HG02884 (cell line): ENCODE results near the gene ITGA8.
"Not testable (repeated sequence)": the region's sequence is repeated elsewhere in the genome, so short reads cannot be mapped to it uniquely, and the experiment has no call there.

Source experiments
- ATAC-seq: cut with Tn5 transposase; IDR thresholded peaks from one replicate; pipeline ENCODE4 v1.9.1; 2021; ENCODE audit warnings: mild to moderate bottlenecking, moderate library complexity; ENCODE audit not compliant: unreplicated experiment

Gene ITGA8

GRCh38 chr10:15719899-15720634, at the start of gene ITGA8:
Gene ITGA8 (minus strand): TSS chr10:15719922. CDS start chr10:15719771, 151 bp downstream.
- ATAC-seq = no peak

- no peak for ATAC-seq
Measured at GRCh38 chr10:15764892-15765454, 45.3 kb upstream of the ITGA8 start.

- ATAC-seq = no peak
Measured at GRCh38 chr10:15763006-15763405, 43.3 kb upstream of the ITGA8 start.

GRCh38 chr10:15762239-15762638, 42.5 kb upstream of the ITGA8 start:
- not testable (repeated sequence) for ATAC-seq

- not testable (repeated sequence) for ATAC-seq
Measured at GRCh38 chr10:15761224-15761623, 41.5 kb upstream of the ITGA8 start.

- ATAC-seq = no peak
Measured at GRCh38 chr10:15760681-15761080, 41.0 kb upstream of the ITGA8 start.

- no peak for ATAC-seq
Measured at GRCh38 chr10:15759265-15759664, 39.5 kb upstream of the ITGA8 start.

- no peak for ATAC-seq
Measured at GRCh38 chr10:15758618-15759017, 38.9 kb upstream of the ITGA8 start.

- no peak for ATAC-seq
Measured at GRCh38 chr10:15754937-15755336, 35.2 kb upstream of the ITGA8 start.

- ATAC-seq = no peak
Measured at GRCh38 chr10:15751046-15751445, 31.3 kb upstream of the ITGA8 start.

GRCh38 chr10:15748126-15748525, 28.4 kb upstream of the ITGA8 start:
- no peak for ATAC-seq

- ATAC-seq = no peak
Measured at GRCh38 chr10:15747632-15748031, 27.9 kb upstream of the ITGA8 start.

- no peak for ATAC-seq
Measured at GRCh38 chr10:15745751-15746150, 26.0 kb upstream of the ITGA8 start.

GRCh38 chr10:15744217-15744865, 24.6 kb upstream of the ITGA8 start:
- ATAC-seq = peak; percentile 45

- no peak for ATAC-seq
Measured at GRCh38 chr10:15743443-15743842, 23.7 kb upstream of the ITGA8 start.

- no peak for ATAC-seq
Measured at GRCh38 chr10:15742836-15743235, 23.1 kb upstream of the ITGA8 start.

- no peak for ATAC-seq
Measured at GRCh38 chr10:15742102-15742501, 22.4 kb upstream of the ITGA8 start.

- no peak for ATAC-seq
Measured at GRCh38 chr10:15741581-15741980, 21.9 kb upstream of the ITGA8 start.

GRCh38 chr10:15740261-15740660, 20.5 kb upstream of the ITGA8 start:
- ATAC-seq = no peak

GRCh38 chr10:15739254-15739970, 19.7 kb upstream of the ITGA8 start:
- ATAC-seq = no peak

- ATAC-seq = no peak
Measured at GRCh38 chr10:15738270-15738925, 18.7 kb upstream of the ITGA8 start.
